Panc1 (cell line): ENCODE measurements around the gene SPATA20.
A peak's percentile ranks its signal among the peaks of the same experiment; 100 is the strongest.

Experiments used
- POLR2AphosphoS5 ChIP-seq: IDR thresholded peaks from 2 replicates; pipeline ENCODE4 v1.6.1; 2012; ENCODE audit warnings: mild to moderate bottlenecking, low read depth, low read length, moderate library complexity
- SIN3A ChIP-seq: IDR thresholded peaks from 2 replicates; pipeline ENCODE4 v1.6.1; 2012; ENCODE audit warnings: low read depth, mild to moderate bottlenecking, low read length, moderate library complexity, borderline replicate concordance; ENCODE audit not compliant: insufficient read depth
- TCF7L2 ChIP-seq: IDR thresholded peaks from 2 replicates; pipeline ENCODE4 v1.6.1; 2011; ENCODE audit warnings: mild to moderate bottlenecking, low read depth, low read length, inconsistent platforms
- TF ChIP-seq, protein P1 (sequence below): fragments of 450-650 bp; IDR thresholded peaks from 2 replicates; pipeline ENCODE4 v1.5.1; 2017; ENCODE audit warnings: mild to moderate bottlenecking
- TF ChIP-seq, protein P2 (sequence below), 2 experiments: IDR thresholded peaks; 2 replicates each; pipeline ENCODE4 v1.6.1; 2011 to 2012; ENCODE audit warnings: low read depth in 2 of 2, control low read depth in 1 of 2, low read length in 1 of 2, mild to moderate bottlenecking in 1 of 2, moderate library complexity in 1 of 2; ENCODE audit not compliant: insufficient read depth in 1 of 2

DNA sequence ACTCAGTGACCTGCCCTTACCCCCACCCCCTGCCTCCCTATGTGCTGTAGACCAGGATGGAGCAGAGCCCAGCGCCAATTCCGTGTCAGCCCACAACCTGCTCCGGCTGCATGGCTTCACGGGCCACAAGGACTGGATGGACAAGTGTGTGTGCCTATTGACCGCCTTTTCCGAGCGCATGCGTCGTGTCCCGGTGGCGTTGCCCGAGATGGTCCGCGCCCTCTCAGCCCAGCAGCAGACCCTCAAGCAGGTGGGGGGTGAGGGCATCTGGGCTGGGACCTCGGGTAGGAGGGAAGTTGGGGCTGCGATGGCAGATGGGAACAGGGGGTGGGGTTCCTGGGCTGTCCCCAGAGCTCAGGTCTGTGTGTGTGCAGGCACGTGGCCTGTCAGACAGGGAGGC lies 7.2 kb downstream of the SPATA20 start:
- TF ChIP-seq, protein P1, sequence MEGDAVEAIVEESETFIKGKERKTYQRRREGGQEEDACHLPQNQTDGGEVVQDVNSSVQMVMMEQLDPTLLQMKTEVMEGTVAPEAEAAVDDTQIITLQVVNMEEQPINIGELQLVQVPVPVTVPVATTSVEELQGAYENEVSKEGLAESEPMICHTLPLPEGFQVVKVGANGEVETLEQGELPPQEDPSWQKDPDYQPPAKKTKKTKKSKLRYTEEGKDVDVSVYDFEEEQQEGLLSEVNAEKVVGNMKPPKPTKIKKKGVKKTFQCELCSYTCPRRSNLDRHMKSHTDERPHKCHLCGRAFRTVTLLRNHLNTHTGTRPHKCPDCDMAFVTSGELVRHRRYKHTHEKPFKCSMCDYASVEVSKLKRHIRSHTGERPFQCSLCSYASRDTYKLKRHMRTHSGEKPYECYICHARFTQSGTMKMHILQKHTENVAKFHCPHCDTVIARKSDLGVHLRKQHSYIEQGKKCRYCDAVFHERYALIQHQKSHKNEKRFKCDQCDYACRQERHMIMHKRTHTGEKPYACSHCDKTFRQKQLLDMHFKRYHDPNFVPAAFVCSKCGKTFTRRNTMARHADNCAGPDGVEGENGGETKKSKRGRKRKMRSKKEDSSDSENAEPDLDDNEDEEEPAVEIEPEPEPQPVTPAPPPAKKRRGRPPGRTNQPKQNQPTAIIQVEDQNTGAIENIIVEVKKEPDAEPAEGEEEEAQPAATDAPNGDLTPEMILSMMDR, result no peak
- TF ChIP-seq POLR2AphosphoS5, result 0 out of 2 replicates have a peak, but pooled peaks have one; percentile 23
- no peak for TF ChIP-seq SIN3A
- no peak for TF ChIP-seq TCF7L2
- TF ChIP-seq, protein P2, sequence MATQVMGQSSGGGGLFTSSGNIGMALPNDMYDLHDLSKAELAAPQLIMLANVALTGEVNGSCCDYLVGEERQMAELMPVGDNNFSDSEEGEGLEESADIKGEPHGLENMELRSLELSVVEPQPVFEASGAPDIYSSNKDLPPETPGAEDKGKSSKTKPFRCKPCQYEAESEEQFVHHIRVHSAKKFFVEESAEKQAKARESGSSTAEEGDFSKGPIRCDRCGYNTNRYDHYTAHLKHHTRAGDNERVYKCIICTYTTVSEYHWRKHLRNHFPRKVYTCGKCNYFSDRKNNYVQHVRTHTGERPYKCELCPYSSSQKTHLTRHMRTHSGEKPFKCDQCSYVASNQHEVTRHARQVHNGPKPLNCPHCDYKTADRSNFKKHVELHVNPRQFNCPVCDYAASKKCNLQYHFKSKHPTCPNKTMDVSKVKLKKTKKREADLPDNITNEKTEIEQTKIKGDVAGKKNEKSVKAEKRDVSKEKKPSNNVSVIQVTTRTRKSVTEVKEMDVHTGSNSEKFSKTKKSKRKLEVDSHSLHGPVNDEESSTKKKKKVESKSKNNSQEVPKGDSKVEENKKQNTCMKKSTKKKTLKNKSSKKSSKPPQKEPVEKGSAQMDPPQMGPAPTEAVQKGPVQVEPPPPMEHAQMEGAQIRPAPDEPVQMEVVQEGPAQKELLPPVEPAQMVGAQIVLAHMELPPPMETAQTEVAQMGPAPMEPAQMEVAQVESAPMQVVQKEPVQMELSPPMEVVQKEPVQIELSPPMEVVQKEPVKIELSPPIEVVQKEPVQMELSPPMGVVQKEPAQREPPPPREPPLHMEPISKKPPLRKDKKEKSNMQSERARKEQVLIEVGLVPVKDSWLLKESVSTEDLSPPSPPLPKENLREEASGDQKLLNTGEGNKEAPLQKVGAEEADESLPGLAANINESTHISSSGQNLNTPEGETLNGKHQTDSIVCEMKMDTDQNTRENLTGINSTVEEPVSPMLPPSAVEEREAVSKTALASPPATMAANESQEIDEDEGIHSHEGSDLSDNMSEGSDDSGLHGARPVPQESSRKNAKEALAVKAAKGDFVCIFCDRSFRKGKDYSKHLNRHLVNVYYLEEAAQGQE (IDR thresholded peaks at IDR 0.05; ENCODE audit: insufficient read depth in 1 of 2, low read depth in 2 of 2, low read length in 1 of 2), result no peak
